Stimulated activated CD4-positive, alpha-beta T cell treated with anti-CD3 and anti-CD28 coated beads, TNF-alpha, amount 100 ng/mL, for 48 hours (primary cell): ENCODE measurements around the gene RIMKLA.

Experiments
- DNase-seq, 3 donors: peaks; one replicate each; pipeline ENCODE4 v3.0.0-alpha.2; 2020; ENCODE audit warnings: low read depth in 3 of 3

RIMKLA gene

DNA sequence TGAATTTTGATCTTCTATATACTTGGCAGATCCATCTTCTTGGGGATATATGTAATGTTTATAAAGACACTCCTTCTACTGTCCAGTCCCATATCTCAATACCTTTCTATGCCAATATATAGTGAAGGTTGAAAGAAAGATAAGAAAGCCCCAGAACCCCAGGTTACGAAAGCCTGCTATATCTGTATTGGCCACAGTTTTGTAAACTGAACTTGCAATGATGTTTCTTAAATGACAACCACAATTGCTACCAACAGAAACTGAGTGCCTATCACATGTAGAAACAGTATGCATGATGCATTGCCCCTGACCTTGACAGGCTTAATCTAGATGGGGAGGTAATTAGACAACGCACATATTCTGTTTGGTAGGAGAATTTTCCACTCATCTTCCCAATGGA, 7.8 kb upstream of the RIMKLA start:
- no peak for DNase-seq

DNA sequence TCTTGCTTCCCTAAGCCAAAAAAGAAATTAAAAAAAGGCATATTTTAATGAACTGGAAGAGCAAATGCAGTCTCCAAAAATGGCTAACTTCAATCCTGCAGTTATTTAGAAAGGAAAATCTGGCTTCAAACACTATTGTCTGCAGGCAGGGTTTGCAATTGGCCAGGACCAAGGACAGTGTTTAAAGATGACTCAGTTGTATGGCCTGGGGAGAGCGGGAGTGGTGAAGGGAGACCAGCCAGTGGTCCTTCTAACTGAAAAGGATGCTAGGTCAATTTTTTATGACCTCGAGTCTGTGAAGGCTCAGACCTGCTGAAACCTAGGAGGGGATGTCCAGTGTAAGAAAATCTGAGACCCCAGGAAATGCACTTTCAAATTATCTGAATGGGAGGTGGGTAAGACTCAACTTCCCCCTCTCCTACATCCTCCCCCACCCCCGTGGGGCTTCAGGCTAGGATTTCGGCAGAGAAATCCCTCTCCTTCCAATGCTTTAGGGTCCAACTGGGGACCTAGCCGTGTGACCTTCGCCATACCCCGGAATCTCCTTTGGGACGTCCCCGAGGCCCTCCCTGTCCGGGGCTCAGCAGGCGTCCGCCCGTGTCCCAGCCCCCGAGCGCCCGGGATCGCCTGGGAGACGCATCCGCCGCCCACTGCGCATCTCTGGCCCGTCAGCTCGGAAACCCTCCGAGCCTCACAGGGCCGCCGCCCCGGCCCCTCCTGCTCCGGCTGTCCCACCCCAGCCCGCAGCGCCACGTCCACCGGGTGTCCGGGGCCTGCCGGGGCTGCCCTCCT, 602 bp upstream of the RIMKLA start:
- DNase-seq: peak in 1 of 3 donors; percentile 13

DNA sequence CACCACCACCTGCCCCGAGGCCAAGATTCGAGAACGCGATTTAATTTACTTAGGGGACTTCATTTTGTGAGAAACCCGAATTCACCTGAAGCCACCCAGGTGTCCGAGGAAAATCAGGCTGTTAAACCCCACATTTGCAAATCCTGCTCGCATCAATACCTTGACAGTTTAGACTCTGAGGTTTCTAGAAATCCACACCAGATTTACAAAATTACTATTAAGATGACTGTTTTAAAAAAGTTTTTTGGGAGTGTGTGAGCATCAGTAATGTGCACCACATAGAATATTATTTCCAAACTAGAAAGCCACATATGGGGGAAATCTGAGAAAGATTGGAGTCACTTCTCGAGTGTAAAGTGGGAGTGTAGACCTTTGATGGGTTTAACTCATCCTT, 685 bp downstream of the RIMKLA start:
- no peak for DNase-seq

- no peak for DNase-seq
These were observed 4.7 kb downstream of the RIMKLA start for GRCh38 chr1:42385283-42385682.

GRCh38 chr1:42386051-42386450, 5.5 kb downstream of the RIMKLA start:
- no peak for DNase-seq

- DNase-seq: no peak
These were observed 11.7 kb downstream of the RIMKLA start for GRCh38 chr1:42392255-42392654.

DNA sequence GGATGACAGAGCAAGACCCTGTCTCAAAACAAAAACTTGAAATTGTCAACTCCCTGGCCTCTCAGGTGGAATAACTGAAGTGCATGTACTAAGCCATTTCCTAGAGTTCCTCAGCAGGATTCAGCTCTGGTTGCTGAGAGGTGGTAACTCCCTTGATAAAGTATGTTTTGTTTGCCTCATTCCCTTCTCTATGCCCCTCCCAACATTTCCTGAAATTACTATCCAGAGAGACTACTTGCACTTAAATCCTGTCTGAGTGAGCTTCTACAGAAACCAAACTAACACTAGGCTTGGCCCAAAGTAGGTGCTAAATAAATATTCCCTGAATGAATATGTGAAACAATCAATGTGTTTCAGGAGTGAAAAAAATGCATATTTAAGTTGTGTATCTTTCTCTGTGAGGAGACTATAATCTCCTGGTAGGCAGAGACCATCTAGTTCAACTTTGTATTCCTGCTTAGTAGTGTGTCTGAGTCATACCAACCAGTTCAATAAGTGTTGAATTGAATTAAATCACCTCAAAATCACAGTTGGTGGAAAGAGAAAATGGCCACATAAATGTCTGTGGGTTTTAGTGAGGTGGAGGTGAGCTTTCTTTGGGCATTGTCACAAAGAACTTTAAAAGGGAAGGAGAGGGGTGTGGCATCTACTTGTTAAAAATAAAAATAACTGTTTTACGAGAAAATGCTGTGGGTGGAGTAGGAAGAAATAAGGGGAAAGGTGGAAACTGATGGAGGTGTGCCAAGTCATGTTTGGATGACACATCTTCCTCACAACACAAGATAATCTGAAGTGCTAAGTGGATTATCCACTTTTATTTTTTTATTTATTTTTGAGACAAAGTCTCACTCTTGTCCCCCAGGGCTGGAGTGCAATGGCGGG, 12.6 kb downstream of the RIMKLA start:
- DNase-seq: no peak

- DNase-seq: no peak
These were observed 18.9 kb downstream of the RIMKLA start for GRCh38 chr1:42399315-42400100.

- DNase-seq: no peak
These were observed 23.3 kb downstream of the RIMKLA start for GRCh38 chr1:42403880-42404400.

- no peak for DNase-seq
These were observed 34.2 kb downstream of the RIMKLA start for GRCh38 chr1:42414551-42415496.

- no peak for DNase-seq
These were observed 36.6 kb downstream of the RIMKLA start for GRCh38 chr1:42417166-42417565.

- DNase-seq: no peak
These were observed 37.9 kb downstream of the RIMKLA start for GRCh38 chr1:42418516-42418915.

DNA sequence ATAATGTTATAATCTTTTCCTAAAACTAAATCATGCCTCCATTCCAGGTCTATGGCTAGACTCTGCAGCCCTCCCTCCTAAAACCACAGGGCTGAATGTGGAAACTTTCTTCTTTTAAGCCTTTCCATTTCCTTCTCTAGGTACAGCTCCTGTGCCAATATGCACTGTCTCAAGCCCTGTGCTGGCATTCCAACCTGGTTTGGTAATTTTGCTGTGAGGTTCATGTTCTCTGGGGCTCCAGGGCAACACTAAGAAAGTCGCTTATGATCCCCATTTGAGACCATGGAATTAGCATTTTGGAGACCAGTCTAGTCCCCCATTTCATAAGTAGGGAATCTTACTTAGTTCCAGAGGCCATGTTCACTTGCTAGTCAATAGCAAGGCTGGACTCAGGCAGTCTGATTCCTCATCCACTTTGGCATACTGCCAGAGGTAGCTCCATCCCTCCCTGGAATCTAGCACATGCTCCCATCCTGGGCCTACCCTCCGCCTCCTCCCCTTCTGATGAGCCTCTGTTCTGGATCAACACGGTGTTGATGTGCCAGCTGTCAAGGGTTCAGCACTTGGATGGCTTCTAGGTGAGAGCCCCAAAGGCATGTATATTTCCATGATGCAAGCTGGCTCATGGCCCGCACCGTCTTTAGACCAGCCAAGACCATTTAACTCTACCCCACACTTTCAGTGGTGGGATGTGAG, 38.7 kb downstream of the RIMKLA start:
- no peak for DNase-seq

GRCh38 chr1:42420121-42420520, 39.5 kb downstream of the RIMKLA start:
- DNase-seq: no peak

DNA sequence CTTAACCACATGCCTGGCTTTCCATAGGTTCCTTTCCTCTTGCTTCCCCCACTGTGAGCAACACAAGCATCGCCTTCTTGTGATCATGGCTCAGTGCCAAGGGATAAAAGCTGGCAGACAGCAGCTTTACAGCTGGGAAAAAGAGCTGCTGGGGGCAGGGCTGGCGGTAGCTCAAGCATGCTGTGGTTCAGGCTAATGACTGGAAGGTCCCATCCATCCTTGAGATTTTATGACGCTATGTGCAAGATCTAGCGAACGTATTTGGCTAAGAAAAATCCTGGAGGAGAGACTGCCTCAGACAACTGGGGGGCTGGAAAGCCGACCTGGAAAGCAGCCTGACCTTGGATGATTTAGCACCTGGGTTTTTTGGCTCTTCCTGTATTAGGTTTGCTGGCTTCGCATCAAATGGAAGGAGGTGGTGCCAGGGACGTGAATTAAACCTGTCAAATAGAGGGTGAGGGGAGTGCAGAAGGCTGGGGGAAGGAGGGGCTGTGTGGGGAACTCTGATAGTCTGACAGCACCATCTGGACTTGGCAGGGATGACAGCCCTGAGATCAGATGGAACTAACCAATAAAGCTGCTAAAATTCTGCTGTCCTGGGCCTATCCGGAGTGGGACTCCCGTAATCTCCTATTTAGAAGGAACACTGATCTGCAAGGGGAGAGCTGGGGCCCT, 40.5 kb downstream of the RIMKLA start:
- no peak for DNase-seq

GRCh38 chr1:42422737-42423136, 42.1 kb downstream of the RIMKLA start:
- no peak for DNase-seq

- no peak for DNase-seq
These were observed 43.1 kb downstream of the RIMKLA start for GRCh38 chr1:42423681-42424080.

- no peak for DNase-seq
These were observed 43.6 kb downstream of the RIMKLA start for GRCh38 chr1:42424201-42424600.

DNA sequence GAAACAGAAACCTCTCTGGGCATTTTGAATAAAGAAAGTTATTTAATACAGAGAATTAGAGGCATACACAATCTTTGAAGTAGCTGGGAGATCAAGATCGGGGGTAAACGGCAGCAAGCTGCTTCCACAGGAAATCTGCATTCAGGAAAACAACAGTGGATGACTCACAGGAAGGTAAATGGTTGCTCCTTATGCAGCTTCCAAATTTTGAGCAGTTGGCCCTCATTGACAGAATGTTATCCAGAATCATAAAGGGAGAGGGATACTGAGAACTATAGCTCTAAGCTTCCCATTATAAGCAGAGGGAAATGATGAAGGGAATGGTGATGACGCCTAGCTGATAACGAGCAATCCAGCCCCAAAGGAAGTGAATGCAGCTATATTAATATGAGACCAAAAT, 46.6 kb downstream of the RIMKLA start:
- DNase-seq: no peak

GRCh38 chr1:42429603-42430002, 49.0 kb downstream of the RIMKLA start:
- no peak for DNase-seq
